H1 (cell line): ENCODE results near the gene TMEM232. TPM values are rescaled to one million over a fixed set of nuclear protein-coding genes. Genes with fewer than 3 reads are reported as not detected.

Source experiments
- ASH2L ChIP-seq: fragments of 200-600, 300-600 bp; sonication (generic); IDR thresholded peaks from one replicate; pipeline ENCODE4 v1.7.1; 2017; ENCODE audit warnings: low read length
- CBX8 ChIP-seq: fragments of 300-800, 300-1000 bp; sonication (generic); IDR thresholded peaks from 2 replicates; pipeline ENCODE4 v1.7.1; 2016; ENCODE audit warnings: low read depth, low read length, borderline replicate concordance
- CHD1 ChIP-seq: IDR thresholded peaks from 2 replicates; pipeline ENCODE4 v1.6.1; 2012; ENCODE audit warnings: low read depth, low read length, improper control_type of control experiment
- EZH2 ChIP-seq: fragments of 200-600 bp; sonication (generic); IDR thresholded peaks from 2 replicates; pipeline ENCODE4 v1.7.1; 2012; ENCODE audit warnings: low read depth, mild to moderate bottlenecking, moderate library complexity, low read length, inconsistent platforms; ENCODE audit not compliant: severe bottlenecking
- HDAC2 ChIP-seq, 2 experiments: fragments of 300-600 bp in 1 of 2; sonication (generic) in 1 of 2; IDR thresholded peaks; 2 replicates each; pipeline ENCODE4 v1.6.1; 2011 to 2012; ENCODE audit warnings: low read depth in 2 of 2, low read length in 2 of 2, mild to moderate bottlenecking in 2 of 2, moderate library complexity in 2 of 2, borderline replicate concordance in 1 of 2, inconsistent platforms in 1 of 2
- HDAC6 ChIP-seq: IDR thresholded peaks from one replicate; pipeline ENCODE4 v1.7.1; 2012; ENCODE audit warnings: low read depth, mild to moderate bottlenecking, inconsistent platforms, low read length, moderate library complexity
- JUN ChIP-seq: IDR thresholded peaks from 2 replicates; pipeline ENCODE4 v1.6.1; 2011; ENCODE audit warnings: low read depth, mild to moderate bottlenecking, improper control_type of control experiment, low read length
- KDM1A ChIP-seq: fragments of 200-600, 300-600 bp; sonication (generic); IDR thresholded peaks from 2 replicates; pipeline ENCODE4 v1.7.1; 2016; ENCODE audit warnings: mild to moderate bottlenecking, low read length, borderline replicate concordance
- MAFK ChIP-seq: IDR thresholded peaks from 2 replicates; pipeline ENCODE4 v1.6.1; 2012; ENCODE audit warnings: low read depth, mild to moderate bottlenecking, improper control_type of control experiment, low read length
- PHF8 ChIP-seq: fragments of 200-600 bp; sonication (generic); conservative IDR thresholded peaks from 2 replicates; pipeline ENCODE4 v1.7.1; 2012; ENCODE audit warnings: low read depth, mild to moderate bottlenecking, inconsistent platforms, low read length, moderate library complexity
- POLR2A ChIP-seq, 2 experiments: IDR thresholded peaks; 1 replicate in 1 of 2; 2 replicates in 1 of 2; pipeline ENCODE4 v1.6.1; 2011; ENCODE audit warnings: low read depth in 2 of 2, low read length in 2 of 2, mild to moderate bottlenecking in 2 of 2; ENCODE audit errors: control extremely low read depth in 1 of 2
- POLR2AphosphoS5 ChIP-seq: IDR thresholded peaks from 2 replicates; pipeline ENCODE4 v1.6.1; 2011; ENCODE audit warnings: low read depth, low read length
- RFX5 ChIP-seq: IDR thresholded peaks from 2 replicates; pipeline ENCODE4 v1.6.1; 2011; ENCODE audit warnings: low read depth, low read length, improper control_type of control experiment, borderline replicate concordance
- SIX5 ChIP-seq: IDR thresholded peaks from 2 replicates; pipeline ENCODE4 v1.6.1; 2011; ENCODE audit warnings: mild to moderate bottlenecking, low read depth, low read length
- SRF ChIP-seq: IDR thresholded peaks from 2 replicates; pipeline ENCODE4 v1.6.1; 2011; ENCODE audit warnings: mild to moderate bottlenecking, low read depth, low read length, moderate library complexity
- TAF1 ChIP-seq: IDR thresholded peaks from 2 replicates; pipeline ENCODE4 v1.6.1; 2011; ENCODE audit warnings: mild to moderate bottlenecking, low read depth, low read length
- TAF7 ChIP-seq: optimal IDR thresholded peaks from 2 replicates; pipeline ENCODE3; 2011; ENCODE audit warnings: low read depth, mild to moderate bottlenecking, inconsistent platforms, low read length, moderate library complexity, borderline replicate concordance
- ZNF274 ChIP-seq: IDR thresholded peaks from 2 replicates; pipeline ENCODE4 v1.7.0; 2012; ENCODE audit warnings: low read length, borderline replicate concordance; ENCODE audit errors: extremely low read depth
- polyA plus RNA-seq, 7 experiments: library from polyadenylated mRNA; depleted of rRNA in 3 of 7; stranded (reverse) in 5 of 7; unstranded in 2 of 7; fragments of >200 nt in 5 of 7; fragments of 200-250 nt in 2 of 7; gene quantifications; 1 replicate in 5 of 7; 2 replicates in 1 of 7; 4 replicates in 1 of 7; pipeline versions ENCODE4 v1.2.1 to v1.2.3, GENCODE V29; 2011 to 2013; ENCODE audit warnings: missing spikeins in 2 of 7, mixed read lengths in 2 of 7
- total RNA-seq: library from RNA; stranded (reverse); fragmentation: NEBNext Ultra II Directional; extraction: Animal tissue kit (Norgen Biotek cat#: 25700); gene quantifications from 2 replicates; pipeline ENCODE4 v1.2.1, GENCODE V29; 2021
- TF ChIP-seq, protein P1 (sequence below): IDR thresholded peaks from 2 replicates; pipeline ENCODE4 v1.6.1; 2012; ENCODE audit warnings: inconsistent platforms
- TF ChIP-seq, protein P2 (sequence below): IDR thresholded peaks from 2 replicates; pipeline ENCODE4 v1.6.1; 2011; ENCODE audit warnings: low read length, improper control_type of control experiment
- TF ChIP-seq, protein P3 (sequence below): IDR thresholded peaks from 2 replicates; pipeline ENCODE4 v1.6.1; 2012; ENCODE audit warnings: inconsistent platforms

The TMEM232 gene
- total and polyA plus RNA-seq, 2 of the 8 experiments (the other 6 are each of a cell fraction or from before 2014, with no cell fraction given) = 0.38 to 1.3 TPM

DNA sequence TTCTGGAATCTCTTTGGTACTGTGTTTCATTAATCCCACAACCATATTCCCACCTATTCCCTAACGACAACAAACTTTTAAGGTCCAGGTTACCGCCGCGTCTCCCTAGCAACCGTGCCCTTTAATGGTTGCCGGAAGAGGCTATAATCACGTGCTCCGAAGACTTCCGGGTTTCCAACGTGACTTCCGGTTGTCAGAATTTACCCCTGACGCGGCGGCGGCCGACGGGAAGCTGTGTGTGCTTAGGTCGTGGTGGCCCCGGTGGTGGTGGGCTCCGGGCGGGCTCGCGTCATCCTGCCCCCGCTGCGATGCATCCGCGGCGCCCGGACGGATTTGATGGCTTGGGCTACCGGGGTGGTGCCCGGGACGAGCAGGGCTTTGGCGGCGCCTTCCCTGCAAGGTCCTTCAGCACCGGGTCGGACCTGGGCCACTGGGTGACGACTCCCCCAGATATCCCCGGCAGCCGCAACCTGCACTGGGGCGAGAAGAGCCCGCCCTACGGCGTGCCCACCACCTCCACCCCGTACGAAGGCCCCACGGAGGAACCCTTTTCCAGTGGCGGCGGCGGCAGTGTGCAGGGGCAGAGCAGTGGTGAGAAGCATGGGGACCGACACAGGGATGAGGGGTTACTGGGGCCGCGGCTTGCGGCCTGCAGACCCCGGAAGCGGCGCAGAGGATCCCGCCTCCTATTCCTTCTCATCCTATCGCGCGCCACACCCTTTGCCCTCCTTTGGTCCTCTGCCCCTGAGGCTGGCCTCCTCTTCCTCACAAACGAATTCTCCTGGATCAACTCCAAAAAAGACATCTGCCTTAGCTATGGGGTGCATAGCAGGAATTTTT is 12.6 kb upstream of the TMEM232 start, which contains the start of gene SLC25A46 (continued):
- TF ChIP-seq SIX5 (no peak; the same call in 1 of the 2 replicates), JUN (no peak), PHF8 (peak; percentile 73), HDAC6 (no peak), TAF7 (no peak), CBX8 (no peak), SRF (no peak), EZH2 (no peak), MAFK (no peak), KDM1A (no peak), HDAC2 (IDR thresholded peaks at IDR 0.05; ENCODE audit: borderline replicate concordance in 1 of 2, low read depth in 2 of 2, low read length in 2 of 2) (0 out of 4 replicates have a peak, but pooled peaks of 1 of the 2 experiments have one; percentile 96), ZNF274 (no peak), POLR2AphosphoS5 (peak; percentile 34; the same call in 1 of the 2 replicates), CHD1 (no peak), RFX5 (peak; percentile 48; the same call in 1 of the 2 replicates), ASH2L (peak; percentile 92), POLR2A (IDR thresholded peaks at IDR 0.05; ENCODE audit: control extremely low read depth in 1 of 2, low read depth in 2 of 2, low read length in 2 of 2) (no peak), TAF1 (peak; percentile 59)
- TF ChIP-seq, protein P1, sequence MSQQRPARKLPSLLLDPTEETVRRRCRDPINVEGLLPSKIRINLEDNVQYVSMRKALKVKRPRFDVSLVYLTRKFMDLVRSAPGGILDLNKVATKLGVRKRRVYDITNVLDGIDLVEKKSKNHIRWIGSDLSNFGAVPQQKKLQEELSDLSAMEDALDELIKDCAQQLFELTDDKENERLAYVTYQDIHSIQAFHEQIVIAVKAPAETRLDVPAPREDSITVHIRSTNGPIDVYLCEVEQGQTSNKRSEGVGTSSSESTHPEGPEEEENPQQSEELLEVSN = no peak; the same call in 1 of the 2 replicates
- TF ChIP-seq, protein P2, sequence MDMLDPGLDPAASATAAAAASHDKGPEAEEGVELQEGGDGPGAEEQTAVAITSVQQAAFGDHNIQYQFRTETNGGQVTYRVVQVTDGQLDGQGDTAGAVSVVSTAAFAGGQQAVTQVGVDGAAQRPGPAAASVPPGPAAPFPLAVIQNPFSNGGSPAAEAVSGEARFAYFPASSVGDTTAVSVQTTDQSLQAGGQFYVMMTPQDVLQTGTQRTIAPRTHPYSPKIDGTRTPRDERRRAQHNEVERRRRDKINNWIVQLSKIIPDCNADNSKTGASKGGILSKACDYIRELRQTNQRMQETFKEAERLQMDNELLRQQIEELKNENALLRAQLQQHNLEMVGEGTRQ = peak; percentile 96
- TF ChIP-seq, protein P3, sequence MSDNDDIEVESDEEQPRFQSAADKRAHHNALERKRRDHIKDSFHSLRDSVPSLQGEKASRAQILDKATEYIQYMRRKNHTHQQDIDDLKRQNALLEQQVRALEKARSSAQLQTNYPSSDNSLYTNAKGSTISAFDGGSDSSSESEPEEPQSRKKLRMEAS = peak; percentile 78
